HG03064 (cell line): Measurements from ENCODE around the gene NANOS1.
A peak's percentile ranks its signal among the peaks of the same experiment; 100 is the strongest.
"Not testable (repeated sequence)": the region's sequence is repeated elsewhere in the genome, so short reads cannot be mapped to it uniquely, and the experiment has no call there.

Experiments
- ATAC-seq: cut with Tn5 transposase; IDR thresholded peaks from one replicate; pipeline ENCODE4 v1.9.1; 2021; ENCODE audit warnings: low read depth; ENCODE audit not compliant: unreplicated experiment

The NANOS1 gene

GRCh38 chr10:119006451-119007210 is 22.9 kb upstream of the NANOS1 start:
- ATAC-seq, result no peak

DNA sequence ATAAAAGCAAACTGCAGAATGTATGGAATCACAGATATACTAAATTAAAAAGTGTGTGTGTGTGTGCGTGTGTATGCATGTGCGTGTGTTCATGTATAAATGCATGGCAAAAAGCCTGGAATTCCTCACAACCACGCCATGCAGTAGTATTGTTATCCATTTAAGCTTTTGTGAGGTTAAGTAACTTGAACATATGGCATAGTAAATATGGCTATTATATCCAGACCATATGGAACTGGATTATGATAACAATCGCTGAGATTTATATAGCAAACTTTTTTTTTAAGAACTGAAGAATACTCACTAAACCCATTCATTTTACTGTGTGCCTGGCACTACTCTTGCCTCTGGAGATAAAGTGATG is 22.3 kb upstream of the NANOS1 start:
- ATAC-seq, result no peak

GRCh38 chr10:119020627-119020946 is 8.9 kb upstream of the NANOS1 start:
- no peak for ATAC-seq

GRCh38 chr10:119022846-119023552 is 6.5 kb upstream of the NANOS1 start:
- ATAC-seq, result no peak

GRCh38 chr10:119023553-119023868 is 6.0 kb upstream of the NANOS1 start:
- ATAC-seq, result no peak

- ATAC-seq, result no peak
Observed at GRCh38 chr10:119024882-119025281, 4.6 kb upstream of the NANOS1 start.

DNA sequence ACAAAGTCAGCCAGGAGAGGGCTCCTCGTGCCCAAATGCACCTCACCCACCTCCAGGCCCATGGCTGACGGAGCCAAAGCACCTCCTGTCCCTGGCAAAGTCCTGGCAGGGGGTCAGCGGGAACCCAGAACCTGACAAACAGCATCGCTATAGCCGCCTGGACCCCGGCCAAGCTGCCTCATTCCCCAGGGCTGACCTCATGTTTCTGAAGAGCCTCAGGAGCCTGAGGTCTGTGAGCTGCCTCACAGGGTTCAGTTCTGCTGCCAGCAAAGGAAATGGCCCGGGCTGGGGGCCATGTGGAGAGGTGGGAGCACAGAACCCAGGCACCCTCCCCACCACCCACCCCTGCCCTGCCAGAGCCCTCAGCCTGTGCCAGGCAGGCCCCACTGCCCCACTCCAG is 4.2 kb upstream of the NANOS1 start:
- no peak for ATAC-seq

GRCh38 chr10:119025776-119026175 is 3.7 kb upstream of the NANOS1 start:
- no peak for ATAC-seq

DNA sequence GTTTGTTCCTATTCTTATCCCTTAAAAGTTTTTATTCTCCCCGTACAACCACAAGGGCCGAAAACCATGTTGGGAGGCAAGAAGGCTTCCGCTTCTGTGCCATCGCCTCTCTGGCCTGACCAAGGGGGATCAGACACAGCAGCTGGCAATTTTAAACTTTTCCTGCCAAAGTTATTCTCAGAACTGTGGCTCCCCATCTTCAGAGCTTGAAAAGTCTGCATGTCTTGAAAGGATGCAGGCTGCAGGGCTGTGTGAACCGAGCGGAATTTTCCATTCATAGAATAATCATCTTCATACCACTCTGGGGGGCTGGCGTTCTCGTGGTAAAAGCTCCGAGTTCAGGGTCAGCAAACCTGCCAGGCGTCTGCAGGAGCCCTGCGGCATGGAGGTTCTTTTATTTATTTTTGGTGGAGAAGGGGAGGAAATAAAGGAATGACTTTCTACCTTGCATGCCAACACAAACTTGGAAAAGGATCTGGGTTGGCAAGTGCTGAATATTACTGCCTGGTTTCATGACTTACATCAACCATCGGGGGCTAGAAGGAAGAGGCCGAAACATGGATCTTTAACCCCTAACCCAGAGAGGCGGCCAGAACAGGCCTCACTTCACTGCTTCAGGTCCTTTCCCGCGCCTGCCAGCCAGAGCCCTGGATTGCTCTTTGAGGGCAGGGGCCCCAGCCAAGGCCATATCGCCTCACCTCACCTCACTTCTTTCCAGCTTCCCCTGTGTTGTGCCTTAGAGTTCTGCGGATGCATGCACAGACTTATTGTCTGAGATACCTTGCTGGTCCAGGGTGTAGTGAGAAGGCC is 3.0 kb upstream of the NANOS1 start:
- ATAC-seq, result no peak

DNA sequence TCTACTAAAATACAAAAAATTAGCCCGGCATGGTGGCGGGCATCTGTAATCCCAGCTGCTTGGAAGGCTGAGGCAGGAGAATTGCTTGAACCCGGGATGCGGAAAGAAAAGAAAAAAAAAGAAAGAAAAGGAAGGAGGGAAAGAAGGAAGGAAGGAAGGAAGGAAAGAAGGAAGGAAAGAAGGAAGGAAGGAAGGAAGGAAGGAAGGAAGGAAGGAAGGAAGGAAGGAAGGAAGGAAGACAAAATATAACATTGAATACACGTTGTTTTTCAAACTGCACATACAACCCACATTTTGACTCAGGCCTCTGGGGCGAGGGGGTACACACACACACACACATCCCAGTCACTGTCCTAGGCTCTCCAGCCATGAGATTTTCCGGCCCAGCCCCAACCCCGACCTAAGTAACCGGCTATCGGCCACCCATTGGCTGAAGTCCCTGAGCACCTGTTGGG is 1.0 kb upstream of the NANOS1 start:
- not testable (repeated sequence) for ATAC-seq

DNA sequence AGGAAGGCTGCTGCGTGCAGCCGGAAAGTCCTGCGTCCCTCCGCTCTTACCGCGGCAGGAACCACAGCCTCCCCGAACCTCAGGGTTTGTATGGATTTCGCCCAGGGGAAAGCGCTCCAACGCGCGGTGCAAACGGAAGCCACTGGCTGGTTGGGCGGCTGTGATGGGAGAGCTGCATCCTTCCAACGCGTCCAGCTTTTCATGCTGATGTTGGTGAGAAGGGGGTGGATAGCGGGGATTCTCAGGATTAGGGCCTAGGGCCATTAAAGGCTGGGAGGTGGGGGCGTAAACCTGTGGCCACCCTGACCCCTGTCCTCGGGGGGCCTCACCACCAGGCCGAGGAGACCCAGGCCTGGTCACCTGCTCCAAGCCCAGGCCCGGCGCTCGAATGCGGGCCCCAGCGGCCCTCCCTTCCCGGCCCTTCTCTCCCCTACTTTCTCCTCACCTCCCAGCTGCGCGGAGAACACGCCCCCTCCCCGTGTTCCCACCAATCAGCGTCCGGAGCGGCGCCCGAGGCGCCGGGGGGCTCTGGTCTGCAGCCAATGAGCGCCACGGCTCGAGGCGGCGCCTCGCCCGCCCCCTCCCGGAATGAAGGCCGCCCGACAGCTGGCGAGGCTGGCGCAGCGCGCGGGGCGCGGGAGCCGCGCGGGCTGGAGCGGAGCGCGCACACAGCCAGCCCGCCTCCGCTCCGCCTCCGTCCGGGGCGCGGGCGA is 458 bp upstream of the NANOS1 start:
- peak; percentile 59 for ATAC-seq

GRCh38 chr10:119030421-119031250 is 1.1 kb downstream of the NANOS1 start:
- peak; percentile 60 for ATAC-seq

GRCh38 chr10:119031496-119032059 is 2.1 kb downstream of the NANOS1 start:
- ATAC-seq, result no peak

- ATAC-seq, result no peak
Observed at GRCh38 chr10:119039161-119039560, 9.6 kb downstream of the NANOS1 start.

DNA sequence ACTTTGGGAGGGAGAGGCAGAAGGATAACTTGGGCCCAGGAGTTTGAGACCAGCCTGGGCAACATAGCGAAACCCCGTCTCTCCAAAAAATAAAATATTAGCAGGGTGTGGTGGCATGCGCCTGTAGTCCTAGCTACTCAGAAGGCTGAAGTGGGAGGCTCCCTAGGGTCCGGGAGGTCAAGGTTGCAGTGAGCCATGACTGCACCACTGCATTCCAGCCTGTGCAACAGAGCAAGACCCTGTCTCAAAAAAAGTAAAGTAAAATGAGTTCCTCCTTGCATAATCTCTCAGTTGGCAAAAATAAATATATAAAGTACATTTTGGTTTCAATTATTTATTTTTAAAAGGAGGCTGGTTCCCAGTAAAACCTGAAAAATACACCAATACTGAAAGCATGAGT is 11.8 kb downstream of the NANOS1 start:
- no peak for ATAC-seq

GRCh38 chr10:119042169-119042568 is 12.7 kb downstream of the NANOS1 start:
- ATAC-seq, result no peak

- no peak for ATAC-seq
Observed at GRCh38 chr10:119045561-119045960, 16.0 kb downstream of the NANOS1 start.

- ATAC-seq, result no peak
Observed at GRCh38 chr10:119049361-119049760, 19.8 kb downstream of the NANOS1 start.

GRCh38 chr10:119049777-119050176 is 20.3 kb downstream of the NANOS1 start:
- ATAC-seq, result no peak

GRCh38 chr10:119051775-119052174 is 22.3 kb downstream of the NANOS1 start:
- ATAC-seq, result no peak
